Measurements from ENCODE around the gene CFAP97D2. TPM values are rescaled to one million over a fixed set of nuclear protein-coding genes. Genes with fewer than 3 reads are reported as not detected.

Gene CFAP97D2
- total and polyA plus RNA-seq, 4 donors = 1.3 to 3.7 (median 1.5) TPM

GRCh38 chr13:114226699-114227323 lies 47.8 kb downstream of the CFAP97D2 start:
- H3K9ac ChIP-seq (ENCODE audit: insufficient read depth in 1 of 2, low read length in 2 of 2) = no peak overlapping the region
- no peaks in the 10 kb centered on the region for H3K4me1 ChIP-seq (ENCODE audit: control insufficient read depth in 5 of 5, insufficient read depth in 5 of 5, low read length in 5 of 5)
- H3K27me3 ChIP-seq (ENCODE audit: control insufficient read depth in 3 of 3, insufficient read depth in 3 of 3, low read length in 2 of 3) = peaks cover 0 to 37% (median 32%) of the 10 kb centered on the region in 3 donors
- H3K4me3 ChIP-seq = no peak overlapping the region
- DNase-seq (peak; percentile 85 to 88 (median 85)), ATAC-seq (ENCODE audit: insufficient read depth, low FRiP score) (peak; percentile 93)
- peak; percentile 98 for TF ChIP-seq CTCF (IDR thresholded peaks at IDR 0.05; ENCODE audit: control extremely low read depth, extremely low read depth)
- H3K27ac ChIP-seq (ENCODE audit: low read depth in 1 of 2, low read length in 1 of 2) = no peak overlapping the region
- no peaks in the 10 kb centered on the region for H3K36me3 ChIP-seq (ENCODE audit: control insufficient read depth in 4 of 4, insufficient read depth in 4 of 4, low read length in 4 of 4)
- no peaks in the 10 kb centered on the region for H3K9me3 ChIP-seq (ENCODE audit: control insufficient read depth in 4 of 4, insufficient read depth in 3 of 4, low read length in 3 of 4)
- WGBS, 2 donors = 6 to 9% methylated on average over 19 of the region's 19 CpGs

- Histone ChIP-seq H3K27me3 (ENCODE audit: control insufficient read depth in 3 of 3, insufficient read depth in 3 of 3, low read length in 2 of 3) (peaks cover 0 to 37% (median 34%) of the 10 kb centered on the region in 3 donors), H3K9me3 (ENCODE audit: control insufficient read depth in 4 of 4, insufficient read depth in 3 of 4, low read length in 3 of 4) (no peaks in the 10 kb centered on the region), H3K27ac (ENCODE audit: low read depth in 1 of 2, low read length in 1 of 2) (no peak overlapping the region), H3K4me1 (ENCODE audit: control insufficient read depth in 5 of 5, insufficient read depth in 5 of 5, low read length in 5 of 5) (no peaks in the 10 kb centered on the region), H3K36me3 (ENCODE audit: control insufficient read depth in 4 of 4, insufficient read depth in 4 of 4, low read length in 4 of 4) (no peaks in the 10 kb centered on the region), H3K9ac (ENCODE audit: insufficient read depth in 1 of 2, low read length in 2 of 2) (no peak overlapping the region), H3K4me3 (no peak overlapping the region)
- DNase-seq (no peak), ATAC-seq (ENCODE audit: insufficient read depth, low FRiP score) (no peak)
- TF ChIP-seq CTCF (IDR thresholded peaks at IDR 0.05; ENCODE audit: control extremely low read depth, extremely low read depth) = no peak
- WGBS, 2 donors = 86 to 90% methylated on average over 2 of the region's 2 CpGs
Observed at GRCh38 chr13:114227528-114227927, 48.5 kb downstream of the CFAP97D2 start.

- DNase-seq (no peak), ATAC-seq (ENCODE audit: insufficient read depth, low FRiP score) (no peak)
- Histone ChIP-seq H3K9me3 (ENCODE audit: control insufficient read depth in 4 of 4, insufficient read depth in 3 of 4, low read length in 3 of 4) (no peaks in the 10 kb centered on the region), H3K4me1 (ENCODE audit: control insufficient read depth in 5 of 5, insufficient read depth in 5 of 5, low read length in 5 of 5) (no peaks in the 10 kb centered on the region), H3K9ac (ENCODE audit: insufficient read depth in 1 of 2, low read length in 2 of 2) (no peak overlapping the region), H3K4me3 (no peak overlapping the region), H3K36me3 (ENCODE audit: control insufficient read depth in 4 of 4, insufficient read depth in 4 of 4, low read length in 4 of 4) (no peaks in the 10 kb centered on the region), H3K27me3 (ENCODE audit: control insufficient read depth in 3 of 3, insufficient read depth in 3 of 3, low read length in 2 of 3) (peaks cover 0 to 37% (median 37%) of the 10 kb centered on the region in 3 donors), H3K27ac (ENCODE audit: low read depth in 1 of 2, low read length in 1 of 2) (no peak overlapping the region)
- no peak for TF ChIP-seq CTCF (IDR thresholded peaks at IDR 0.05; ENCODE audit: control extremely low read depth, extremely low read depth)
- 73 to 81% methylated on average over 9 of the region's 9 CpGs for WGBS, 2 donors
Observed at GRCh38 chr13:114228176-114228575, 49.1 kb downstream of the CFAP97D2 start.

GRCh38 chr13:114229506-114229905 lies 50.4 kb downstream of the CFAP97D2 start:
- peaks cover 0 to under 1% (median 0%) of the 10 kb centered on the region in 5 donors for H3K4me1 ChIP-seq (ENCODE audit: control insufficient read depth in 5 of 5, insufficient read depth in 5 of 5, low read length in 5 of 5)
- no peak for TF ChIP-seq CTCF (IDR thresholded peaks at IDR 0.05; ENCODE audit: control extremely low read depth, extremely low read depth)
- ATAC-seq (ENCODE audit: insufficient read depth, low FRiP score) = no peak
- H3K9me3 ChIP-seq (ENCODE audit: control insufficient read depth in 4 of 4, insufficient read depth in 3 of 4, low read length in 3 of 4) = no peaks in the 10 kb centered on the region
- H3K36me3 ChIP-seq (ENCODE audit: control insufficient read depth in 4 of 4, insufficient read depth in 4 of 4, low read length in 4 of 4) = no peaks in the 10 kb centered on the region
- no peak for DNase-seq
- no peak overlapping the region for H3K27ac ChIP-seq (ENCODE audit: low read depth in 1 of 2, low read length in 1 of 2)
- no peak overlapping the region for H3K9ac ChIP-seq (ENCODE audit: insufficient read depth in 1 of 2, low read length in 2 of 2)
- peaks cover 0 to 37% (median 37%) of the 10 kb centered on the region in 3 donors for H3K27me3 ChIP-seq (ENCODE audit: control insufficient read depth in 3 of 3, insufficient read depth in 3 of 3, low read length in 2 of 3)
- H3K4me3 ChIP-seq = no peak overlapping the region
- 38 to 40% methylated on average over 4 of the region's 4 CpGs for WGBS, 2 donors

Measured in lung (tissue), 12 donors.